Neuronal stem cell (in vitro differentiated cells): ENCODE results near the gene GJB1.

Source experiments
- DNase-seq: peaks from one replicate; pipeline ENCODE4 v3.0.0-alpha.2; 2013; ENCODE audit warnings: low spot score
- H2AFZ ChIP-seq: one replicate; pipeline ENCODE4 v1.6.1; 2013; ENCODE audit warnings: mild to moderate bottlenecking, low read length, inconsistent platforms
- H2AK5ac ChIP-seq: 2 replicates; pipeline ENCODE4 v1.6.1; 2013; ENCODE audit warnings: low read depth, mild to moderate bottlenecking, inconsistent platforms, low read length, moderate library complexity, mixed read lengths
- H2BK120ac ChIP-seq: 2 replicates; pipeline ENCODE4 v1.6.1; 2013; ENCODE audit warnings: low read depth, mild to moderate bottlenecking, inconsistent platforms, low read length, moderate library complexity, mixed read lengths
- H2BK12ac ChIP-seq: one replicate; pipeline ENCODE4 v1.6.1; 2013; ENCODE audit warnings: low read length, inconsistent platforms
- H2BK15ac ChIP-seq: 2 replicates; pipeline ENCODE4 v1.6.1; 2013; ENCODE audit warnings: mild to moderate bottlenecking, low read length, inconsistent platforms, mixed read lengths
- H2BK5ac ChIP-seq: one replicate; pipeline ENCODE4 v1.6.1; 2013; ENCODE audit warnings: inconsistent platforms, mild to moderate bottlenecking, low read length, moderate library complexity
- H3K14ac ChIP-seq: one replicate; pipeline ENCODE4 v1.6.1; 2013; ENCODE audit warnings: low read length, inconsistent platforms
- H3K18ac ChIP-seq: 2 replicates; pipeline ENCODE4 v1.6.1; 2013; ENCODE audit warnings: low read length, inconsistent platforms
- H3K23ac ChIP-seq: 2 replicates; pipeline ENCODE4 v1.6.1; 2013; ENCODE audit warnings: low read depth, mild to moderate bottlenecking, mixed read lengths, low read length, inconsistent platforms; ENCODE audit not compliant: poor library complexity
- H3K27ac ChIP-seq: replicated peaks from 3 replicates; pipeline ENCODE4 v1.5.1; 2013; ENCODE audit warnings: low read length, inconsistent platforms
- H3K27me3 ChIP-seq, 3 experiments: 2 replicates each; pipeline ENCODE4 v1.6.1; 2013; ENCODE audit warnings: low read length in 3 of 3, mild to moderate bottlenecking in 2 of 3, inconsistent platforms in 1 of 3, low read depth in 1 of 3, mixed read lengths in 1 of 3, moderate library complexity in 1 of 3; ENCODE audit not compliant: control insufficient read depth in 3 of 3, insufficient read depth in 3 of 3
- H3K36me3 ChIP-seq, 2 donors: replicated peaks in 1 of 2; 2 replicates each; pipeline ENCODE4 v1.6.1; 2013; ENCODE audit warnings: low read length in 2 of 2; ENCODE audit not compliant: control insufficient read depth in 2 of 2, insufficient read depth in 2 of 2
- H3K4ac ChIP-seq: 2 replicates; pipeline ENCODE4 v1.6.1; 2013; ENCODE audit warnings: inconsistent platforms, mild to moderate bottlenecking, low read length, moderate library complexity
- H3K4me1 ChIP-seq, 2 donors: 1 replicate in 1 of 2; 2 replicates in 1 of 2; pipeline ENCODE4 v1.6.1; 2013; ENCODE audit warnings: low read length in 2 of 2, low read depth in 1 of 2; ENCODE audit not compliant: control insufficient read depth in 2 of 2, insufficient read depth in 1 of 2
- H3K4me2 ChIP-seq: one replicate; pipeline ENCODE4 v1.6.1; 2013; ENCODE audit warnings: mild to moderate bottlenecking, low read length, inconsistent platforms; ENCODE audit not compliant: insufficient read depth, poor library complexity, severe bottlenecking
- H3K4me3 ChIP-seq, 2 donors: 2 replicates each; pipeline ENCODE4 v1.5.1; 2013; ENCODE audit warnings: low read length in 2 of 2, mild to moderate bottlenecking in 2 of 2, inconsistent platforms in 1 of 2, moderate library complexity in 1 of 2
- H3K79me1 ChIP-seq: one replicate; pipeline ENCODE4 v1.6.1; 2013; ENCODE audit warnings: low read depth, mild to moderate bottlenecking, inconsistent platforms, low read length, moderate library complexity
- H3K9ac ChIP-seq: one replicate; pipeline ENCODE4 v1.6.1; 2013; ENCODE audit warnings: mild to moderate bottlenecking, low read depth, low read length, inconsistent platforms; ENCODE audit not compliant: poor library complexity
- H3K9me3 ChIP-seq, 2 donors: replicated peaks in 1 of 2; 2 replicates each; pipeline versions ENCODE3 to v1.6.1; 2013; ENCODE audit warnings: low read length in 2 of 2, mild to moderate bottlenecking in 2 of 2, inconsistent platforms in 1 of 2, low read depth in 1 of 2, mixed read lengths in 1 of 2, moderate library complexity in 1 of 2; ENCODE audit not compliant: control insufficient read depth in 2 of 2, insufficient read depth in 1 of 2
- H4K8ac ChIP-seq: one replicate; pipeline ENCODE4 v1.6.1; 2013; ENCODE audit warnings: low read depth, mild to moderate bottlenecking, inconsistent platforms, low read length, moderate library complexity
- H4K91ac ChIP-seq: one replicate; pipeline ENCODE4 v1.6.1; 2013; ENCODE audit warnings: low read length, low read depth, mild to moderate bottlenecking, inconsistent platforms; ENCODE audit not compliant: poor library complexity
- WGBS, 2 donors: extraction: QIAGEN DNeasy Blood & Tissue Kit; methylation state at CpG; one replicate each; pipeline ENCODE4 v1.1.7; 2013; ENCODE audit warnings: missing lambda C conversion rate in 2 of 2, mixed read lengths in 1 of 2; ENCODE audit not compliant: insufficient read length in 2 of 2, insufficient replicate concordance in 1 of 2; ENCODE audit errors: extremely low coverage in 2 of 2; 5-methylcytosine and 5-hydroxymethylcytosine counted together

Gene GJB1

DNA sequence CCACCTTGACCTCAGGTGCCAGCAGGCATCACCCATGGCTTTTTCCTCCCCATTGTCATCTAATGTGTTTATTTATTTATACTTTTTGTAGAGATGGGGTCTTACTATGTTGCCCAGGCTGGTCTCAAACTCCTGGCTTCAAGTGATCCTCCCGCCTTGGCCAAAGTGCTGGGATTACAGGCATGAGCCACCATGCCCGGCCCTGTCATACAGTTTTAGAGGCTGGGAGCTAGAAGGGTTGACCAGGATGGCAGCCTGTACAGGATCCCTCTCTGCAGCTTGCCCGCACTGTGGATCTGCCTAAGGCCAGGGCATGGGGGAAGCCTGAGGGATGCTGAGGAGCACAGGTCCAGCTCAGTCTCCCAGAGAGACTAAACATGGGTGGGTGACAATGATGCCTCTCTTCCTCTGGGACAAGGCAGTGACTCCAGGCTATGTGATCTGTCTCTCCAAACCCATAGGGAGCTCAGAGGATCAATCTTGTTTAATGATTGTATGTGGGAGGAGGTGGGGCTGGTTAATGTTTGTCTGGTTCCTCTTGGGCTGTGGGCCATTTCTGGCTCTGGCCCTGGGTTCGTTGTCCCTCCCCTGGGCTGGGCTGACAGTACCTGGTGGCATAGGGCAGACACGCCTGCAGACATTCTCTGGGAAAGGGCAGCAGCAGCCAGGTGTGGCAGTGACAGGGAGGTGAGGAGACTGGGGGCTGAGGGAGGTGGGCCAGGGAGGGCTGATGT, 8.3 kb upstream of the GJB1 start:
- Histone ChIP-seq H3K27me3 (no peaks in the 10 kb centered on the region), H3K4me3 (no peak overlapping the region), H3K18ac (no peak overlapping the region), H3K9ac (no peak overlapping the region), H3K14ac (no peak overlapping the region), H3K9me3 (no peaks in the 10 kb centered on the region), H3K79me1 (no peaks in the 10 kb centered on the region), H2AFZ (no peak overlapping the region), H2BK15ac (no peak overlapping the region), H3K23ac (no peak overlapping the region), H3K4me2 (no peak overlapping the region), H3K36me3 (no peaks in the 10 kb centered on the region), H2BK120ac (no peak overlapping the region), H3K4ac (no peak overlapping the region), H2BK12ac (no peak overlapping the region), H2BK5ac (no peak overlapping the region), H3K4me1 (peaks cover 3 to 6% of the 10 kb centered on the region in 2 donors), H3K27ac (no peak overlapping the region), H2AK5ac (no peak overlapping the region), H4K8ac (no peak overlapping the region), H4K91ac (no peak overlapping the region)
- no peak for DNase-seq
- WGBS, 2 donors: no CpG with 5 or more reads among the region's 5 CpGs

DNA sequence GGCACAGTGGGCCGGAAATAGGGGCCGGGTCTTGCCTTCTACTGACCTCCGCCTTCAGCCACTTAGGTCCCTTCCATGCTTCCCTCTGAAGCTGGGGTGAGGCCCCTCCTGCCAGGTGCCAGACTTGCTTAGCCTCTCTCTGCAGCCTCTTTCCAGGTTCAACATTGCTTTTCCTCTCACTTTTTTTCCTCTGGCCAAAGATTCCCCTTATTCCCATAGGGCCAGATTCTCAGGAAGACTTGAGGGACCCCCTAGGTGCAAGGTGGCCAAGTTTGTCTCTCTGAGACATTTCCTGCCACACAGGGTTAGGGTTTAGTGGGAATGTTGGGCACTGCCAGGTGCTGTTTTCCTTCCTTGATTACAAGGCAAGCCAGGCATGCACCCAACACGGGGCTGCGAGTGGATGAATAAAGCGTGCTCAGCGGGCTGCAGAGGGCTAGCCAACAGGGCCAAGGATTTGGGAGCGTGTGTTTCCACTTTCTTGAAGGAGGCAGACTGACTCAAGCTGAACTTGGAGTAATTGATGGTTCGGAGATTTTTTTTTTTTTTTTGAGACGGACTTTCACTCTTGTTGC, 7.6 kb upstream of the GJB1 start:
- no peaks in the 10 kb centered on the region for H3K9me3 ChIP-seq
- H3K4me3 ChIP-seq: no peak overlapping the region
- no peak overlapping the region for H3K23ac ChIP-seq
- H3K27me3 ChIP-seq: no peaks in the 10 kb centered on the region
- no peak for DNase-seq
- H2BK12ac ChIP-seq: no peak overlapping the region
- no peak overlapping the region for H4K8ac ChIP-seq
- H2AK5ac ChIP-seq: no peak overlapping the region
- H2BK5ac ChIP-seq: no peak overlapping the region
- no peak overlapping the region for H2BK120ac ChIP-seq
- no peaks in the 10 kb centered on the region for H3K36me3 ChIP-seq
- no peak overlapping the region for H3K14ac ChIP-seq
- WGBS, 2 donors: no CpG with 5 or more reads among the region's 10 CpGs
- H2BK15ac ChIP-seq: no peak overlapping the region
- no peak overlapping the region for H4K91ac ChIP-seq
- no peaks in the 10 kb centered on the region for H3K79me1 ChIP-seq
- no peak overlapping the region for H3K18ac ChIP-seq
- H3K27ac ChIP-seq: no peak overlapping the region
- peaks cover 3 to 6% of the 10 kb centered on the region in 2 donors for H3K4me1 ChIP-seq
- no peak overlapping the region for H3K9ac ChIP-seq
- no peak overlapping the region for H2AFZ ChIP-seq
- H3K4me2 ChIP-seq: no peak overlapping the region
- H3K4ac ChIP-seq: no peak overlapping the region

DNA sequence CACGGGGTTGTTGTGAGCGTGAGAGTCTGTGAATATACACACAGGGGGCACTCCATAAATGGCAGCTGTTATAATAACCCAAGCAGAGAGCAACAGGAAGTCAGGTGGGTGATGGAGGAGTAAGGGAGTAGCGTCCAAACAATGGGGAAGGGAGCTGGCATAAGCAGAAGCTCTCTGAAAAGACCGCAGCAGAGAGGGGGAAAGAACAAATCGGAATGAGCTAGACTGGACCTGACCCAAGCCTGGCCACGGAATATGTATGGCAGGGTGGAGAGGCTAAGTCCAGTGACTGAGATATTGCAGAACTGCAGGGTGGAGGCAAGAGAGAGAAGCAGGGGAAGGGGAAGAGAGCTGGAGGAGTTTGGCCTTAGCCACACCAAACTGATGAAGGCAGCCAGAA, 6.5 kb upstream of the GJB1 start:
- Histone ChIP-seq H3K4me2 (no peak overlapping the region), H3K9ac (no peak overlapping the region), H3K4me3 (no peak overlapping the region), H2BK5ac (no peak overlapping the region), H3K9me3 (no peaks in the 10 kb centered on the region), H2AK5ac (no peak overlapping the region), H4K8ac (peak overlapping the region; percentile 43), H3K27ac (no peak overlapping the region), H3K14ac (no peak overlapping the region), H2BK120ac (no peak overlapping the region), H3K79me1 (no peaks in the 10 kb centered on the region), H2AFZ (peak overlapping the region; percentile 71), H2BK15ac (no peak overlapping the region), H3K36me3 (no peaks in the 10 kb centered on the region), H3K18ac (peak overlapping the region; percentile 19), H3K27me3 (no peaks in the 10 kb centered on the region), H3K4me1 (peaks cover 3 to 6% of the 10 kb centered on the region in 2 donors), H2BK12ac (no peak overlapping the region), H4K91ac (no peak overlapping the region), H3K23ac (no peak overlapping the region), H3K4ac (no peak overlapping the region)
- no peak for DNase-seq
- no CpG with 5 or more reads among the region's 6 CpGs for WGBS, 2 donors

DNA sequence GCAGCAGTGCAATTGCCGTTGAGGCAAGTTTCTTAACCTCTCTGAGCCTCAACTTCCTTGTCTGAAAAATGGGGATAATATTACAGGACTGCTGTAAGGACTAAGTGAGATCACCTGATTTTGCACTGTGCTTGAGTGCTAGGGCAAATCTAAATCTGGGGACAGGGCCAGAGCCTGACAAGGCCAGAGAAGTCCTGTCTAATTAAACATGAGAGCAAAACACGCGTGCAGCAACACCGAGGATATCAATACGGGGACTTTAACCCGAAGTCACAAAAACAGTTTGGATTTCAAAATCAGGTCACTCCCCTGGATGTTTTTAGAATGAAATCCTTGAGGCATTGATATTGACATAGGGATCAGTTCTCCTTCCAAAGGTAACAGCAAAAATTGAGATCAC, 5.7 kb upstream of the GJB1 start:
- H2BK12ac ChIP-seq: no peak overlapping the region

More for the DNA sequence above, 5.7 kb upstream of the GJB1 start:
- no peak for DNase-seq
- no peak overlapping the region for H3K27ac ChIP-seq
- H3K79me1 ChIP-seq: no peaks in the 10 kb centered on the region
- H3K27me3 ChIP-seq: no peaks in the 10 kb centered on the region
- H3K23ac ChIP-seq: no peak overlapping the region
- H4K91ac ChIP-seq: no peak overlapping the region
- H2AK5ac ChIP-seq: no peak overlapping the region
- no peak overlapping the region for H3K4me3 ChIP-seq
- no CpG with 5 or more reads among the region's 6 CpGs for whole genome bisulfite sequencing, 2 donors
- no peaks in the 10 kb centered on the region for H3K36me3 ChIP-seq
- no peak overlapping the region for H3K9ac ChIP-seq
- no peak overlapping the region for H3K14ac ChIP-seq
- H2AFZ ChIP-seq: no peak overlapping the region
- no peak overlapping the region for H2BK120ac ChIP-seq
- no peak overlapping the region for H3K4me2 ChIP-seq
- peaks cover 3 to 6% of the 10 kb centered on the region in 2 donors for H3K4me1 ChIP-seq
- H2BK5ac ChIP-seq: no peak overlapping the region
- H3K4ac ChIP-seq: no peak overlapping the region
- H3K9me3 ChIP-seq: no peaks in the 10 kb centered on the region
- no peak overlapping the region for H3K18ac ChIP-seq
- H2BK15ac ChIP-seq: no peak overlapping the region
- H4K8ac ChIP-seq: no peak overlapping the region
